Calu3 (cell line): ENCODE data around the gene CNOT8. TPM values are rescaled to one million over a fixed set of nuclear protein-coding genes. Genes with fewer than 3 reads are reported as not detected.
A peak's percentile ranks its signal among the peaks of the same experiment; 100 is the strongest.

ENCODE experiments used
- BruUV-seq: library from RNA; stranded (reverse); fragments of 400-500 nt; replicated peaks from 2 replicates; lab custom pipeline; 2021; lab: Mats Ljungman, UMichigan
- CTCF ChIA-PET: fragments of 300-600 bp; sonication (Branson Sonifier 250); formaldehyde crosslinking; loops from one replicate; lab custom pipeline; 2022; ENCODE audit warnings: antibody characterized with exemption; lab: Charles Lee
- DNase-seq: peaks from one replicate; pipeline ENCODE4 v3.0.0; 2022
- H3K27ac Mint-ChIP-seq: one replicate; pipeline ENCODE4 v1.8.0; 2022; ENCODE audit warnings: mixed read lengths; ENCODE audit not compliant: unreplicated experiment
- H3K27me3 Mint-ChIP-seq: one replicate; pipeline ENCODE4 v1.8.0; 2022; ENCODE audit warnings: mixed read lengths; ENCODE audit not compliant: unreplicated experiment
- H3K36me3 Mint-ChIP-seq: one replicate; pipeline ENCODE4 v1.8.0; 2022; ENCODE audit warnings: mild to moderate bottlenecking, moderate library complexity, mixed read lengths; ENCODE audit not compliant: insufficient read depth, unreplicated experiment
- H3K4me1 Mint-ChIP-seq: one replicate; pipeline ENCODE4 v1.8.0; 2022; ENCODE audit warnings: mild to moderate bottlenecking, low read depth, mixed read lengths; ENCODE audit not compliant: unreplicated experiment
- H3K4me3 Mint-ChIP-seq: one replicate; pipeline ENCODE4 v1.8.0; 2022; ENCODE audit warnings: mild to moderate bottlenecking, low read depth, moderate library complexity, mixed read lengths; ENCODE audit not compliant: unreplicated experiment
- H3K9me3 Mint-ChIP-seq: one replicate; pipeline ENCODE4 v1.8.0; 2022; ENCODE audit warnings: low read depth, mixed read lengths; ENCODE audit not compliant: unreplicated experiment
- CTCF ChIP-seq: fragments of 200-600 bp; IDR thresholded peaks from one replicate; pipeline ENCODE4 v1.8.0; 2022; ENCODE audit warnings: antibody characterized with exemption; ENCODE audit not compliant: unreplicated experiment
- intact Hi-C: fragments of 100-400 bp; cut with micrococcal nuclease; formaldehyde crosslinking; loops from one replicate; pipeline ENCODE4 v1.10.0; 2022; ENCODE audit not compliant: unreplicated experiment
- total RNA-seq: library from RNA; stranded (reverse); gene quantifications from 2 replicates; pipeline ENCODE4 v1.2.3, GENCODE V29; 2022

Gene CNOT8
- total RNA-seq, 1 experiment from 2014 or later: 63.0 TPM

- DNase-seq: no peak
- CTCF ChIA-PET: interaction anchor here (0.6 kb wide), 2 partner anchors 23 to 189 kb away, joined by 3 to 4 read pairs; no protein-coding TSS in a partner anchor
- no peak overlapping the region for H3K27ac Mint-ChIP-seq
- no peaks in the 10 kb centered on the region for H3K4me1 Mint-ChIP-seq
- H3K27me3 Mint-ChIP-seq: no peaks in the 10 kb centered on the region
- H3K9me3 Mint-ChIP-seq: no peaks in the 10 kb centered on the region
- peaks cover 39% of the 10 kb centered on the region for H3K36me3 Mint-ChIP-seq
- no peak for TF ChIP-seq CTCF
- no TSS peak for BruUV-seq
- no peak overlapping the region for H3K4me3 Mint-ChIP-seq
- intact Hi-C loops: no loop called here
Observed at GRCh38 chr5:154866841-154867240, 8.4 kb downstream of the CNOT8 start.

GRCh38 chr5:154868702-154869101 lies 10.3 kb downstream of the CNOT8 start:
- CTCF ChIA-PET: interaction anchor here (0.7 to 1.9 kb wide), 2 partner anchors 12 to 527 kb away, joined by 3 read pairs; no protein-coding TSS in a partner anchor
- no peaks in the 10 kb centered on the region for H3K27me3 Mint-ChIP-seq
- H3K9me3 Mint-ChIP-seq: no peaks in the 10 kb centered on the region
- no peak overlapping the region for H3K4me3 Mint-ChIP-seq
- no peak for DNase-seq
- intact Hi-C loops: no loop called here
- no peak for TF ChIP-seq CTCF
- peaks cover 39% of the 10 kb centered on the region for H3K36me3 Mint-ChIP-seq
- H3K4me1 Mint-ChIP-seq: no peaks in the 10 kb centered on the region
- no TSS peak for BruUV-seq
- peak overlapping the region; percentile 46 for H3K27ac Mint-ChIP-seq

- Mint-ChIP-seq H3K27ac (no peak overlapping the region), H3K27me3 (no peaks in the 10 kb centered on the region), H3K4me1 (no peaks in the 10 kb centered on the region), H3K9me3 (no peaks in the 10 kb centered on the region), H3K4me3 (no peak overlapping the region), H3K36me3 (peaks cover 44% of the 10 kb centered on the region)
- no peak for DNase-seq
- TF ChIP-seq CTCF: no peak
- intact Hi-C loops: no loop called here
- CTCF ChIA-PET: no interaction called here
- no TSS peak for BruUV-seq
Observed at GRCh38 chr5:154871734-154872133, 13.3 kb downstream of the CNOT8 start.

- CTCF ChIA-PET: no interaction called here
- Mint-ChIP-seq H3K9me3 (no peaks in the 10 kb centered on the region), H3K36me3 (peaks cover 35% of the 10 kb centered on the region), H3K4me1 (no peaks in the 10 kb centered on the region), H3K27ac (no peak overlapping the region), H3K27me3 (no peaks in the 10 kb centered on the region), H3K4me3 (no peak overlapping the region)
- no peak for DNase-seq
- no peak for TF ChIP-seq CTCF
- no TSS peak for BruUV-seq
- intact Hi-C loops: no loop called here
Observed at GRCh38 chr5:154873791-154874331, 15.4 kb downstream of the CNOT8 start.
